Bronchial epithelial cell (primary cell): Measurements from ENCODE around the gene FZD7. TPM values are rescaled to one million over a fixed set of nuclear protein-coding genes. Genes with fewer than 3 reads are reported as not detected.

Source experiments
- DNase-seq: peaks from one replicate; pipeline ENCODE4 v3.0.0-alpha.2; 2010; ENCODE audit warnings: low read depth
- FAIRE-seq: peaks from 2 replicates; lab custom pipeline; 2011; peaks lifted over from hg19 to GRCh38; lab: Jason Lieb, UNC
- H3K27me3 ChIP-seq: 2 replicates; pipeline ENCODE4 v1.5.1; 2011; ENCODE audit warnings: low read length; ENCODE audit not compliant: control insufficient read depth, insufficient read depth
- H3K36me3 ChIP-seq: 2 replicates; pipeline ENCODE4 v1.5.1; 2011; ENCODE audit warnings: low read length; ENCODE audit not compliant: control insufficient read depth, insufficient read depth
- H3K4me3 ChIP-seq: 2 replicates; pipeline ENCODE4 v1.5.1; 2011; ENCODE audit warnings: mild to moderate bottlenecking, low read depth, low read length, control low read depth
- CTCF ChIP-seq: IDR thresholded peaks from 2 replicates; pipeline ENCODE4 v1.5.1; 2011; ENCODE audit warnings: mild to moderate bottlenecking, moderate library complexity, low read length, control low read depth, inconsistent platforms; ENCODE audit not compliant: insufficient read depth, severe bottlenecking
- total RNA-seq: library from RNA; depleted of rRNA; stranded (reverse); fragments of >200 nt; gene quantifications from 2 replicates; pipeline ENCODE4 v1.2.1, GENCODE V29; 2014

FZD7 gene
- total RNA-seq, 1 donor from 2014 or later, result 1.8 TPM

- peaks cover 3% of the 10 kb centered on the region for H3K27me3 ChIP-seq
- H3K36me3 ChIP-seq, result no peaks in the 10 kb centered on the region
- TF ChIP-seq CTCF, result no peak
- no peak overlapping the region for H3K4me3 ChIP-seq
- DNase-seq (no peak), FAIRE-seq (no peak)
Measured at GRCh38 chr2:202006301-202006700, 27.4 kb upstream of the FZD7 start.

DNA sequence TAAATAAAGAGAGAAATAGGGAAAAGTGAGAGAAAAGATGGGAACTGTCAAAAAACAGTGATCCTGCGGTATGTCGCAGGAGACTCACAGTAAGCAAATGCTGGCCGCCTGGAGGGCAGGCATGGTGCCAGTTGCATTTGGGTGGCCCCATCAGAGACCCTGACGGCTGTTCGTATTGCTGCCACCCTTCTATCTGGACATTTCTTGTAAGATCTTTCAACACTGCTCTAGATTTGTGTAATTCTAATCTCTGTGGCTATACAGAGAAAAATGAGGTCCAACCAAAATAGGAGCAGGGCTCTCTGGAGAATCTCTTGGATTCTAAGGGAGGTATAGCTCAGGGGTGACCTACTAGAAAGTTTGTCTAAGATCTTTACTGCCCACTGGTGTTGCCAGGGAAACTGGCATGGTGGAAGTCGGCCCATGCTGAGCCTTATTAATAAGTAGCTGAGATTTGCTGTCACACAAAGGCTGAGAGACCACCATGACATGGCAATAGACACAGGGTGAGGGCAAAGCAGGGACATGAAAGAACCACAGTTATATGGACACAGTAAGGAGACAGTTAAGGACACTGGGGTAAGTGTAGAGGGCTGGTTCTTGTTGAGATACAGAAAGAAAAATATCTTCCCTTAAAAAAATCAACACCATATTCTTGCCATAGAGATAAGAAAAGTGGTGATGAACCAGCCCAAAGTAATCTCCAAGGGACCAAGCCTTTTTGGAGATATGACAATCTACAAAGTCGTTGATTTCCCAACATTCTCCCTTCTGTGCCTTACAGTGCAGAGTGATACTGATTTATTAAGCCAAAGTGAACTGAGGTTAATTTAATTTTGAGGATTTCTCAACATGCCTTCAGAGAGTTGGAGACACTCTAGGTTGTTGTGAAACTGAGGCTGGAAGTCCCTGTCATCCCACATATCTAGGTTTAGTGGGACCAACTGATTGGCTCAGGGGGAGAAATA lies 26.4 kb upstream of the FZD7 start:
- DNase-seq, result no peak
- FAIRE-seq, result no peak
- no peak overlapping the region for H3K4me3 ChIP-seq
- no peak for TF ChIP-seq CTCF
- peaks cover 3% of the 10 kb centered on the region for H3K27me3 ChIP-seq
- H3K36me3 ChIP-seq, result no peaks in the 10 kb centered on the region

- FAIRE-seq (no peak), DNase-seq (no peak)
- TF ChIP-seq CTCF, result no peak
- no peaks in the 10 kb centered on the region for H3K36me3 ChIP-seq
- peaks cover 3% of the 10 kb centered on the region for H3K27me3 ChIP-seq
- H3K4me3 ChIP-seq, result no peak overlapping the region
Measured at GRCh38 chr2:202007983-202008354, 25.7 kb upstream of the FZD7 start.

DNA sequence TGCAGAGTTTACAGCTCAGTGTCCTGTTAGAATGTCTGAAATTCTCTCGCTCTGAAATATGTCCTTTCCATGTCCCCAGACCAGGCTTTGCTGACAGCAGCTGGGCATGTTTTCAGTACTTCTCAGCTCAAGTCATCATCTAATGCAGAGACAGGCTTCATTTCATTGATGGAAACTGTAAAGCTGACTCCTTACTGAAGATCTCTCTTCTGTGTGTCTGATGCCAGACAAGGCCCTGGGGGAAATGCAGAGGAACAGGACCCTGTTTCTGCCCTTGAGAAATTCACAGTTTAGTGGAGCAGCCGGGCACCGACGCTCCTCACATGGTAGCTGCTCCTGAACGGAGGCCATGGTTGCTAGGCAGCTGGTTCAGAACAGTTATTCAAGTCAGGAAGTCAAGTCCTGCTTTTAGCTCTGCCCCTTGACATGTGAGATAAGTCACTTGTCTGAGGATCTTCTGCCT lies 24.6 kb upstream of the FZD7 start:
- TF ChIP-seq CTCF, result no peak
- no peak for FAIRE-seq
- Histone ChIP-seq H3K36me3 (no peaks in the 10 kb centered on the region), H3K4me3 (no peak overlapping the region), H3K27me3 (peaks cover 3% of the 10 kb centered on the region)
- no peak for DNase-seq

- TF ChIP-seq CTCF, result no peak
- H3K4me3 ChIP-seq, result no peak overlapping the region
- H3K36me3 ChIP-seq, result no peaks in the 10 kb centered on the region
- H3K27me3 ChIP-seq, result peaks cover 3% of the 10 kb centered on the region
- FAIRE-seq (no peak), DNase-seq (no peak)
Measured at GRCh38 chr2:202009581-202009980, 24.1 kb upstream of the FZD7 start.

- H3K4me3 ChIP-seq, result no peak overlapping the region
- DNase-seq (no peak), FAIRE-seq (peak; percentile 28)
- H3K27me3 ChIP-seq, result peaks cover 4% of the 10 kb centered on the region
- TF ChIP-seq CTCF, result no peak
- H3K36me3 ChIP-seq, result no peaks in the 10 kb centered on the region
Measured at GRCh38 chr2:202014318-202014717, 19.3 kb upstream of the FZD7 start.
